HCEC 1CT (cell line): Measurements from ENCODE around the gene ABCA5.
"Not testable (repeated sequence)": the region's sequence is repeated elsewhere in the genome, so short reads cannot be mapped to it uniquely, and the experiment has no call there.

Experiments
- DNase-seq: peaks from one replicate; pipeline ENCODE4 v3.0.0-alpha.2; 2017

The ABCA5 gene

DNA sequence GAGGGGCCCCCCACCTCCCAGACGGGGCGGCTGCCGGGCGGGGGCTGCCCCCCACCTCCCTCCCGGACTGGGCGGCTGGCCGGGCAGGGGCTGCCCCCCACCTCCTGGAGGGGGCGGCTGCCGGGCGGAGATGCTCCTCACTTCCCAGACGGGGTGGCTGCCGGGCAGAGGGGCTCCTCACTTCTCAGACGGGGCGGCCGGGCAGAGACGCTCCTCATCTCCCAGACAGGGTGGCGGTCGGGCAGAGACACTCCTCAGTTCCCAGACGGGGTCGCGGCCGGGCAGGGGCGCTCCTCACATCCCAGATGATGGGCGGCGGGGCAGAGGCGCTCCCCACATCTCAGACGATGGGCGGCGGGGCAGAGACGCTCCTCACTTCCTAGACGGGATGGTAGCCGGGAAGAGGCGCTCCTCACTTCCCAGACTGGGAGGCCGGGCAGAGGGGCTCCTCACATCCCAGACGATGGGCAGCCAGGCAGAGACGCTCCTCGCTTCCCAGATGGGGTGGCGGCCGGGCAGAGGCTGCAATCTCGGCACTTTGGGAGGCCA, 130.8 kb downstream of the ABCA5 start:
- not testable (repeated sequence) for DNase-seq
